Lung (tissue), 12 donors: ENCODE data around the gene DGKD. TPM values are rescaled to one million over a fixed set of nuclear protein-coding genes. Genes with fewer than 3 reads are reported as not detected.
A peak's percentile ranks its signal among the peaks of the same experiment; 100 is the strongest.

Experiments
- ATAC-seq: fragments of 200-7000 bp; cut with Tn5 transposase; one replicate; pipeline ENCODE4 v1.9.1; 2020; ENCODE audit warnings: moderate number of reproducible peaks; ENCODE audit not compliant: insufficient read depth, low FRiP score
- DNase-seq, 3 donors: peaks; one replicate each; pipeline ENCODE4 v3.0.0-alpha.2; 2013 to 2017
- H3K27ac ChIP-seq, 2 donors: one replicate each; pipeline ENCODE4 v1.5.1; 2013; ENCODE audit warnings: mild to moderate bottlenecking in 2 of 2, moderate library complexity in 2 of 2, control low read depth in 1 of 2, inconsistent platforms in 1 of 2, low read depth in 1 of 2, low read length in 1 of 2
- H3K27me3 ChIP-seq, 3 donors: one replicate each; pipeline ENCODE4 v1.5.1; 2013; ENCODE audit warnings: low read length in 2 of 3; ENCODE audit not compliant: control insufficient read depth in 3 of 3, insufficient read depth in 3 of 3
- H3K36me3 ChIP-seq, 4 donors: one replicate each; pipeline ENCODE4 v1.5.1; 2013; ENCODE audit warnings: low read length in 4 of 4, mild to moderate bottlenecking in 1 of 4, moderate library complexity in 1 of 4; ENCODE audit not compliant: control insufficient read depth in 4 of 4, insufficient read depth in 4 of 4
- H3K4me1 ChIP-seq, 5 donors: one replicate each; pipeline ENCODE4 v1.5.1; 2013; ENCODE audit warnings: low read length in 5 of 5, mild to moderate bottlenecking in 2 of 5, moderate library complexity in 1 of 5; ENCODE audit not compliant: control insufficient read depth in 5 of 5, insufficient read depth in 5 of 5
- H3K4me3 ChIP-seq: one replicate; pipeline ENCODE4 v1.5.1; 2013; ENCODE audit warnings: mild to moderate bottlenecking, control low read depth, moderate library complexity
- H3K9ac ChIP-seq, 2 donors: one replicate each; pipeline ENCODE4 v1.5.1; 2013; ENCODE audit warnings: low read length in 2 of 2, control low read depth in 1 of 2; ENCODE audit not compliant: insufficient read depth in 1 of 2
- H3K9me3 ChIP-seq, 4 donors: one replicate each; pipeline ENCODE4 v1.5.1; 2013; ENCODE audit warnings: low read length in 3 of 4, mild to moderate bottlenecking in 1 of 4, moderate library complexity in 1 of 4; ENCODE audit not compliant: control insufficient read depth in 4 of 4, insufficient read depth in 3 of 4
- WGBS, 2 donors: extraction: QIAGEN DNeasy Blood & Tissue Kit; methylation state at CpG; one replicate each; pipeline ENCODE4 v1.1.7; 2013; 5-methylcytosine and 5-hydroxymethylcytosine counted together
- polyA plus RNA-seq, 2 donors: library from polyadenylated mRNA; stranded (reverse); fragments of 200-250 nt; gene quantifications; one replicate each; pipeline ENCODE4 v1.2.1, GENCODE V29; 2013
- total RNA-seq, 2 donors: library from RNA; depleted of rRNA in 1 of 2; stranded (reverse); fragments of >200 nt in 1 of 2; gene quantifications; one replicate each; pipeline ENCODE4 v1.2.1, GENCODE V29; 2014 to 2021
- TF ChIP-seq, protein P1 (sequence below): IDR thresholded peaks from 2 replicates; pipeline ENCODE4 v1.5.1; 2012; ENCODE audit warnings: mild to moderate bottlenecking; ENCODE audit errors: control extremely low read depth, extremely low read depth
- donor health status: control.
- donor health status: control.
- donor health status: Bipolar disorder and iron deficiency.
- donor health status: healthy.
- donor health status: DM: yes; HTN: yes; CAD: no.

DGKD gene
- total and polyA plus RNA-seq, 4 donors = 30.3 to 77.4 (median 44.0) TPM

DNA sequence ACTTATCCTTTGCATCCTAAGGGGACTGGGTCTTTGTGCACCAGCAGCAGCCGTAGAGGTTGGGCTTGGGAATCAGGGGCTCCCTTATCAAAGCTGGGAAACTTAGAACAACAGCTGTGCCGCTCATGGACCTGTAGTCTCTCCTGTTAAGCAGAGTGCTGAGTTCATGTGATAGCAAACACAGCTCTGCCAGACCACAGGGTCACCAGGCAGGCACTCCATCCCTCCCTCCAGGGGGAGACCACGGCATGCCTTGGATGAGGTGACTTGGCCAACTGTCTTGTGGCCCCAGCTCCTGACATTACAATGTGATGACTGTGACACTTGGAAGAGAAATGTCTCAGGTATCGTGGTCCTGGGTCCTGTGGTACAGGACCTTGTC lies 60.0 kb downstream of the DGKD start:
- Histone ChIP-seq H3K36me3 (no peaks in the 10 kb centered on the region), H3K9ac (no peak overlapping the region), H3K4me3 (no peak overlapping the region), H3K27ac (peak overlapping the region; percentile 65 to 92), H3K9me3 (peaks cover 0 to 6% (median 1%) of the 10 kb centered on the region in 4 donors), H3K4me1 (peaks cover 0 to 28% (median 8%) of the 10 kb centered on the region in 5 donors), H3K27me3 (no peaks in the 10 kb centered on the region)
- no peak for DNase-seq
- TF ChIP-seq, protein P1, sequence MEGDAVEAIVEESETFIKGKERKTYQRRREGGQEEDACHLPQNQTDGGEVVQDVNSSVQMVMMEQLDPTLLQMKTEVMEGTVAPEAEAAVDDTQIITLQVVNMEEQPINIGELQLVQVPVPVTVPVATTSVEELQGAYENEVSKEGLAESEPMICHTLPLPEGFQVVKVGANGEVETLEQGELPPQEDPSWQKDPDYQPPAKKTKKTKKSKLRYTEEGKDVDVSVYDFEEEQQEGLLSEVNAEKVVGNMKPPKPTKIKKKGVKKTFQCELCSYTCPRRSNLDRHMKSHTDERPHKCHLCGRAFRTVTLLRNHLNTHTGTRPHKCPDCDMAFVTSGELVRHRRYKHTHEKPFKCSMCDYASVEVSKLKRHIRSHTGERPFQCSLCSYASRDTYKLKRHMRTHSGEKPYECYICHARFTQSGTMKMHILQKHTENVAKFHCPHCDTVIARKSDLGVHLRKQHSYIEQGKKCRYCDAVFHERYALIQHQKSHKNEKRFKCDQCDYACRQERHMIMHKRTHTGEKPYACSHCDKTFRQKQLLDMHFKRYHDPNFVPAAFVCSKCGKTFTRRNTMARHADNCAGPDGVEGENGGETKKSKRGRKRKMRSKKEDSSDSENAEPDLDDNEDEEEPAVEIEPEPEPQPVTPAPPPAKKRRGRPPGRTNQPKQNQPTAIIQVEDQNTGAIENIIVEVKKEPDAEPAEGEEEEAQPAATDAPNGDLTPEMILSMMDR = no peak
- ATAC-seq = no peak
- WGBS, 2 donors = 83 to 96% methylated on average over 4 of the region's 4 CpGs

GRCh38 chr2:233414777-233415570 lies 60.7 kb downstream of the DGKD start:
- DNase-seq (no peak), ATAC-seq (no peak)
- Histone ChIP-seq H3K9ac (no peak overlapping the region), H3K4me3 (no peak overlapping the region), H3K27ac (peak overlapping the region; percentile 82 to 92), H3K27me3 (no peaks in the 10 kb centered on the region), H3K36me3 (no peaks in the 10 kb centered on the region), H3K9me3 (peaks cover 0 to 6% (median 1%) of the 10 kb centered on the region in 4 donors), H3K4me1 (peaks cover 2 to 30% (median 8%) of the 10 kb centered on the region in 5 donors)
- TF ChIP-seq, protein P1 = no peak
- WGBS, 2 donors = 79 to 89% methylated on average over 5 of the region's 5 CpGs

GRCh38 chr2:233416199-233416598 lies 61.9 kb downstream of the DGKD start:
- 79 to 80% methylated on average over 3 of the region's 3 CpGs for WGBS, 2 donors
- Histone ChIP-seq H3K27me3 (no peaks in the 10 kb centered on the region), H3K36me3 (no peaks in the 10 kb centered on the region), H3K9me3 (peaks cover 0 to 3% (median under 1%) of the 10 kb centered on the region in 4 donors), H3K4me1 (peaks cover 0 to 35% (median 20%) of the 10 kb centered on the region in 5 donors), H3K9ac (no peak overlapping the region), H3K4me3 (no peak overlapping the region), H3K27ac (peak overlapping the region in 1 of 2 donors; percentile 52)
- ATAC-seq (no peak), DNase-seq (no peak)
- TF ChIP-seq, protein P1 = no peak
